Mesendoderm (in vitro differentiated cells): ENCODE results near the gene GRAMD4.

Experiments used
- DNase-seq: peaks from one replicate; pipeline ENCODE4 v3.0.0; 2013
- H2AK5ac ChIP-seq: 2 replicates; pipeline ENCODE4 v1.6.1; 2013; ENCODE audit warnings: low read length, inconsistent platforms
- H2BK120ac ChIP-seq: 2 replicates; pipeline ENCODE4 v1.6.1; 2013; ENCODE audit warnings: low read depth, mild to moderate bottlenecking, low read length, moderate library complexity, mixed read lengths
- H2BK15ac ChIP-seq: replicated peaks from 2 replicates; pipeline ENCODE4 v1.6.1; 2013; ENCODE audit warnings: low read depth, mild to moderate bottlenecking, moderate library complexity
- H2BK5ac ChIP-seq: 2 replicates; pipeline ENCODE4 v1.6.1; 2013; ENCODE audit warnings: low read length, inconsistent platforms
- H3K18ac ChIP-seq: 2 replicates; pipeline ENCODE4 v1.6.1; 2013; ENCODE audit warnings: mild to moderate bottlenecking, low read length, mixed read lengths
- H3K23ac ChIP-seq: one replicate; pipeline ENCODE4 v1.6.1; 2013; ENCODE audit warnings: low read length
- H3K27ac ChIP-seq: 2 replicates; pipeline ENCODE4 v1.5.1; 2013; ENCODE audit warnings: low read depth, mild to moderate bottlenecking, inconsistent platforms, low read length, moderate library complexity
- H3K27me3 ChIP-seq: 2 replicates; pipeline ENCODE4 v1.6.1; 2013; ENCODE audit warnings: low read length, control low read depth, mild to moderate bottlenecking, inconsistent platforms; ENCODE audit not compliant: insufficient read depth, poor library complexity
- H3K36me3 ChIP-seq: 2 replicates; pipeline ENCODE4 v1.6.1; 2013; ENCODE audit warnings: low read length, inconsistent platforms; ENCODE audit not compliant: control insufficient read depth, insufficient read depth
- H3K4ac ChIP-seq: one replicate; pipeline ENCODE4 v1.6.1; 2013; ENCODE audit warnings: low read depth, mild to moderate bottlenecking, low read length, moderate library complexity
- H3K4me1 ChIP-seq: 2 replicates; pipeline ENCODE4 v1.6.1; 2013; ENCODE audit warnings: low read depth, low read length, inconsistent platforms; ENCODE audit not compliant: control insufficient read depth
- H3K4me2 ChIP-seq: 2 replicates; pipeline ENCODE4 v1.6.1; 2013; ENCODE audit warnings: low read length
- H3K4me3 ChIP-seq: 2 replicates; pipeline ENCODE4 v1.5.1; 2013; ENCODE audit warnings: mild to moderate bottlenecking, low read length
- H3K56ac ChIP-seq: one replicate; pipeline ENCODE4 v1.6.1; 2013; ENCODE audit warnings: low read length
- H3K79me1 ChIP-seq: 2 replicates; pipeline ENCODE4 v1.6.1; 2013; ENCODE audit warnings: low read length, inconsistent platforms
- H3K79me2 ChIP-seq: 2 replicates; pipeline ENCODE4 v1.6.1; 2013; ENCODE audit warnings: mild to moderate bottlenecking, low read length; ENCODE audit not compliant: control insufficient read depth, insufficient read depth
- H3K9ac ChIP-seq: 2 replicates; pipeline ENCODE4 v1.6.1; 2013; ENCODE audit warnings: low read length, inconsistent platforms
- H4K5ac ChIP-seq: one replicate; pipeline ENCODE4 v1.6.1; 2013; ENCODE audit warnings: low read length
- H4K8ac ChIP-seq: one replicate; pipeline ENCODE4 v1.6.1; 2013; ENCODE audit warnings: low read depth, mild to moderate bottlenecking, control low read depth, low read length, moderate library complexity
- WGBS: extraction: QIAGEN DNeasy Blood & Tissue Kit; methylation state at CpG from one replicate; pipeline ENCODE4 v1.1.7; 2013; ENCODE audit warnings: low lambda C conversion rate, missing lambda C conversion rate; ENCODE audit not compliant: insufficient coverage; ENCODE audit errors: extremely low coverage; 5-methylcytosine and 5-hydroxymethylcytosine counted together

GRAMD4 gene

GRCh38 chr22:46652081-46652846 is 32.1 kb downstream of the GRAMD4 start:
- Histone ChIP-seq H3K18ac (no peak overlapping the region), H3K36me3 (no peaks in the 10 kb centered on the region), H2BK5ac (no peak overlapping the region), H3K4me3 (no peak overlapping the region), H3K4me1 (no peaks in the 10 kb centered on the region), H2BK15ac (no peak overlapping the region), H3K56ac (peak overlapping the region; percentile 42), H3K9ac (no peak overlapping the region), H3K79me2 (no peaks in the 10 kb centered on the region), H3K79me1 (no peaks in the 10 kb centered on the region), H2BK120ac (no peak overlapping the region), H3K27me3 (no peaks in the 10 kb centered on the region), H3K27ac (no peak overlapping the region), H4K5ac (no peak overlapping the region), H3K4me2 (no peak overlapping the region), H3K23ac (no peak overlapping the region), H4K8ac (no peak overlapping the region), H3K4ac (no peak overlapping the region), H2AK5ac (no peak overlapping the region)
- DNase-seq, result no peak
- WGBS, result no CpG with 5 or more reads among the region's 22 CpGs

- no peak overlapping the region for H4K5ac ChIP-seq
- no peak overlapping the region for H3K4ac ChIP-seq
- H3K27me3 ChIP-seq, result no peaks in the 10 kb centered on the region
- no peak overlapping the region for H3K18ac ChIP-seq
- no peak overlapping the region for H3K4me2 ChIP-seq
- H3K9ac ChIP-seq, result no peak overlapping the region
- no peak overlapping the region for H3K27ac ChIP-seq
- H3K23ac ChIP-seq, result no peak overlapping the region
- H3K4me3 ChIP-seq, result no peak overlapping the region
- H3K36me3 ChIP-seq, result no peaks in the 10 kb centered on the region
- DNase-seq, result no peak
- H3K79me1 ChIP-seq, result no peaks in the 10 kb centered on the region
- H2BK5ac ChIP-seq, result no peak overlapping the region
- WGBS, result no CpG with 5 or more reads among the region's 23 CpGs
- peak overlapping the region; percentile 42 for H3K56ac ChIP-seq
- no peak overlapping the region for H2BK15ac ChIP-seq
- H3K4me1 ChIP-seq, result no peaks in the 10 kb centered on the region
- H4K8ac ChIP-seq, result no peak overlapping the region
- H2AK5ac ChIP-seq, result no peak overlapping the region
- no peak overlapping the region for H2BK120ac ChIP-seq
- no peaks in the 10 kb centered on the region for H3K79me2 ChIP-seq
Measured at GRCh38 chr22:46652847-46653331, 32.7 kb downstream of the GRAMD4 start.

- WGBS, result no CpG with 5 or more reads among the region's 8 CpGs
- H3K4ac ChIP-seq, result no peak overlapping the region
- no peak overlapping the region for H3K9ac ChIP-seq
- H3K79me1 ChIP-seq, result no peaks in the 10 kb centered on the region
- H3K27ac ChIP-seq, result no peak overlapping the region
- H3K36me3 ChIP-seq, result no peaks in the 10 kb centered on the region
- no peak overlapping the region for H3K23ac ChIP-seq
- H3K79me2 ChIP-seq, result no peaks in the 10 kb centered on the region
- no peak overlapping the region for H2BK15ac ChIP-seq
- no peak overlapping the region for H2BK5ac ChIP-seq
- no peak overlapping the region for H4K8ac ChIP-seq
- peak overlapping the region; percentile 15 for H3K56ac ChIP-seq
- H2BK120ac ChIP-seq, result no peak overlapping the region
- H3K4me3 ChIP-seq, result no peak overlapping the region
- H3K18ac ChIP-seq, result no peak overlapping the region
- H3K4me1 ChIP-seq, result no peaks in the 10 kb centered on the region
- no peaks in the 10 kb centered on the region for H3K27me3 ChIP-seq
- no peak overlapping the region for H3K4me2 ChIP-seq
- H4K5ac ChIP-seq, result no peak overlapping the region
- no peak overlapping the region for H2AK5ac ChIP-seq
- DNase-seq, result no peak
Measured at GRCh38 chr22:46653596-46653995, 33.4 kb downstream of the GRAMD4 start.

GRCh38 chr22:46654426-46654825 is 34.2 kb downstream of the GRAMD4 start:
- Histone ChIP-seq H3K27ac (no peak overlapping the region), H3K18ac (no peak overlapping the region)

GRCh38 chr22:46654927-46655595 is 34.9 kb downstream of the GRAMD4 start:
- Histone ChIP-seq H3K27me3 (no peaks in the 10 kb centered on the region), H3K9ac (no peak overlapping the region), H3K79me1 (no peaks in the 10 kb centered on the region), H3K79me2 (no peaks in the 10 kb centered on the region), H3K4me3 (no peak overlapping the region), H2AK5ac (no peak overlapping the region), H3K4ac (no peak overlapping the region), H2BK120ac (no peak overlapping the region), H2BK5ac (no peak overlapping the region), H4K5ac (no peak overlapping the region), H4K8ac (no peak overlapping the region), H3K18ac (no peak overlapping the region), H2BK15ac (no peak overlapping the region), H3K36me3 (no peaks in the 10 kb centered on the region), H3K27ac (no peak overlapping the region), H3K23ac (no peak overlapping the region), H3K56ac (no peak overlapping the region), H3K4me2 (no peak overlapping the region), H3K4me1 (no peaks in the 10 kb centered on the region)
- WGBS, result no CpG with 5 or more reads among the region's 14 CpGs
- DNase-seq, result no peak

More at GRCh38 chr22:46654426-46654825, 34.2 kb downstream of the GRAMD4 start:
- no peak overlapping the region for H3K4ac ChIP-seq
- no peak overlapping the region for H3K9ac ChIP-seq
- H2BK15ac ChIP-seq, result no peak overlapping the region
- H3K79me1 ChIP-seq, result no peaks in the 10 kb centered on the region
- no peak overlapping the region for H4K5ac ChIP-seq
- H3K27me3 ChIP-seq, result no peaks in the 10 kb centered on the region
- H4K8ac ChIP-seq, result no peak overlapping the region
- no peak overlapping the region for H3K4me2 ChIP-seq
- no peak for DNase-seq
- H2BK120ac ChIP-seq, result no peak overlapping the region
- H3K79me2 ChIP-seq, result no peaks in the 10 kb centered on the region
- H3K4me1 ChIP-seq, result no peaks in the 10 kb centered on the region
- H2AK5ac ChIP-seq, result no peak overlapping the region
- no peak overlapping the region for H2BK5ac ChIP-seq
- no peak overlapping the region for H3K56ac ChIP-seq
- H3K36me3 ChIP-seq, result no peaks in the 10 kb centered on the region
- no peak overlapping the region for H3K23ac ChIP-seq
- H3K4me3 ChIP-seq, result no peak overlapping the region
- no CpG with 5 or more reads among the region's 17 CpGs for WGBS
